Endothelial cell of umbilical vein (primary cell): ENCODE data around the gene BCL11B. TPM values are rescaled to one million over a fixed set of nuclear protein-coding genes. Genes with fewer than 3 reads are reported as not detected.

ENCODE experiments used
- BruUV-seq: library from RNA; stranded (reverse); fragments of 400-500 nt; replicated peaks from 2 replicates; lab custom pipeline; 2021; lab: Mats Ljungman, UMichigan
- CTCF ChIA-PET: fragments of 300-600, 350-600 bp; sonication (Branson Sonifier 250); formaldehyde crosslinking; loops from one replicate; lab custom pipeline; 2021; ENCODE audit warnings: antibody characterized with exemption, inconsistent platforms; lab: Charles Lee
- POLR2A ChIA-PET: fragments of 300-600, 350-600 bp; sonication (Branson Sonifier 250); formaldehyde crosslinking; loops from one replicate; lab custom pipeline; 2021; ENCODE audit warnings: antibody characterized with exemption, inconsistent platforms; lab: Charles Lee
- DNase-seq: peaks from one replicate; pipeline ENCODE4 v3.0.0-alpha.2; 2011; ENCODE audit warnings: low read depth, low spot score
- FAIRE-seq: peaks from 2 replicates; lab custom pipeline; 2011; peaks lifted over from hg19 to GRCh38; lab: Jason Lieb, UNC
- H2AFZ ChIP-seq: 2 replicates; pipeline ENCODE4 v1.6.0; 2012; ENCODE audit warnings: low read depth, low read length, control low read depth, inconsistent platforms
- H3K27ac ChIP-seq: 2 replicates; pipeline ENCODE4 v1.5.1; 2011; ENCODE audit warnings: low read depth, mild to moderate bottlenecking, control low read depth, low read length, moderate library complexity; ENCODE audit not compliant: insufficient read depth
- H3K27me3 ChIP-seq, 2 experiments: 2 replicates each; pipeline versions ENCODE4 v1.6.0 to v1.6.1; 2011; ENCODE audit warnings: low read length in 2 of 2, mixed read lengths in 1 of 2; ENCODE audit not compliant: control insufficient read depth in 2 of 2, insufficient read depth in 2 of 2
- H3K36me3 ChIP-seq, 2 experiments: 2 replicates in 1 of 2; 3 replicates in 1 of 2; pipeline ENCODE4 v1.5.1; 2011; ENCODE audit warnings: low read length in 2 of 2, mild to moderate bottlenecking in 1 of 2, moderate library complexity in 1 of 2; ENCODE audit not compliant: control insufficient read depth in 2 of 2, insufficient read depth in 2 of 2; ENCODE audit errors: extremely low read depth in 1 of 2
- H3K4me1 ChIP-seq: 3 replicates; pipeline ENCODE4 v1.5.1; 2011; ENCODE audit warnings: mild to moderate bottlenecking, low read length; ENCODE audit not compliant: control insufficient read depth, insufficient read depth; ENCODE audit errors: extremely low read depth
- H3K4me2 ChIP-seq: 2 replicates; pipeline ENCODE4 v1.6.1; 2011; ENCODE audit warnings: low read length, control low read depth, mixed read lengths; ENCODE audit not compliant: insufficient read depth
- H3K4me3 ChIP-seq, 3 experiments: fragments of 200-600 bp in 1 of 3; sonication (generic), shearing (Covaris generic) in 1 of 3; replicated peaks in 1 of 3; 2 replicates each; pipeline ENCODE4 v1.5.1; 2011 to 2016; ENCODE audit warnings: control low read depth in 3 of 3, low read length in 3 of 3, mild to moderate bottlenecking in 2 of 3, inconsistent platforms in 1 of 3, low read depth in 1 of 3, moderate library complexity in 1 of 3; ENCODE audit not compliant: insufficient read depth in 1 of 3
- H3K79me2 ChIP-seq: 2 replicates; pipeline ENCODE4 v1.6.0; 2012; ENCODE audit warnings: low read length, inconsistent platforms; ENCODE audit not compliant: control insufficient read depth, insufficient read depth
- H3K9ac ChIP-seq: replicated peaks from 2 replicates; pipeline ENCODE3; 2011; ENCODE audit warnings: low read length, control low read depth; ENCODE audit not compliant: insufficient read depth; ENCODE audit errors: extremely low read depth
- H3K9me1 ChIP-seq: replicated peaks from 3 replicates; pipeline ENCODE4 v1.6.0; 2011; ENCODE audit warnings: mild to moderate bottlenecking, low read length; ENCODE audit not compliant: control insufficient read depth, insufficient read depth; ENCODE audit errors: extremely low read depth
- H3K9me3 ChIP-seq: replicated peaks from 2 replicates; pipeline ENCODE4 v1.5.1; 2012; ENCODE audit warnings: low read length, inconsistent platforms; ENCODE audit not compliant: control insufficient read depth, insufficient read depth
- H4K20me1 ChIP-seq: replicated peaks from 2 replicates; pipeline ENCODE3; 2011; ENCODE audit warnings: mild to moderate bottlenecking, low read length; ENCODE audit not compliant: control insufficient read depth, insufficient read depth; ENCODE audit errors: extremely low read depth
- CTCF ChIP-seq, 2 donors: IDR thresholded peaks; 1 replicate in 1 of 2; 2 replicates in 1 of 2; pipeline ENCODE4 v1.5.1; 2011; ENCODE audit warnings: low read length in 2 of 2, mild to moderate bottlenecking in 2 of 2, moderate library complexity in 2 of 2, control low read depth in 1 of 2, inconsistent platforms in 1 of 2, low read depth in 1 of 2; ENCODE audit not compliant: insufficient read depth in 1 of 2; ENCODE audit errors: extremely low read depth in 1 of 2
- EZH2 ChIP-seq: IDR thresholded peaks from 2 replicates; pipeline ENCODE4 v1.6.1; 2012; ENCODE audit warnings: borderline replicate concordance, low read depth, mild to moderate bottlenecking, moderate library complexity, low read length, inconsistent platforms; ENCODE audit not compliant: severe bottlenecking
- FOS ChIP-seq: IDR thresholded peaks from 2 replicates; pipeline ENCODE4 v1.6.1; 2011; ENCODE audit warnings: mild to moderate bottlenecking, low read length, moderate library complexity, borderline replicate concordance; ENCODE audit not compliant: insufficient read depth
- GATA2 ChIP-seq: IDR thresholded peaks from 2 replicates; pipeline ENCODE4 v1.7.0; 2011; ENCODE audit warnings: low read depth, mild to moderate bottlenecking, moderate library complexity, mixed read lengths, low read length; ENCODE audit not compliant: insufficient read length, insufficient read depth
- JUN ChIP-seq: IDR thresholded peaks from 2 replicates; pipeline ENCODE4 v1.6.1; 2011; ENCODE audit warnings: borderline replicate concordance, low read depth; ENCODE audit not compliant: insufficient read length, insufficient read depth
- MAX ChIP-seq: IDR thresholded peaks from 2 replicates; pipeline ENCODE4 v1.6.1; 2011; ENCODE audit not compliant: insufficient read depth, insufficient read length
- MYC ChIP-seq: IDR thresholded peaks from one replicate; pipeline ENCODE4 v1.6.1; 2011; ENCODE audit warnings: mild to moderate bottlenecking, low read depth, low read length
- POLR2A ChIP-seq: IDR thresholded peaks from 2 replicates; pipeline ENCODE4 v1.6.1; 2012; ENCODE audit warnings: low read depth, mild to moderate bottlenecking, control low read depth, low read length
- POLR2AphosphoS5 ChIP-seq: IDR thresholded peaks from 2 replicates; pipeline ENCODE4 v1.6.1; 2012; ENCODE audit warnings: low read depth, mild to moderate bottlenecking, control low read depth, low read length, moderate library complexity; ENCODE audit not compliant: insufficient read depth
- dilution Hi-C: fragments of 300-500 bp; cut with MboI; formaldehyde crosslinking; loops from one replicate; pipeline ENCODE4 v1.15.0; 2019; ENCODE audit warnings: low sequenced_read_pairs; ENCODE audit not compliant: extremely low pct_ligation_motif_present
- intact Hi-C: fragments of 100-400 bp; cut with micrococcal nuclease; formaldehyde crosslinking; loops from one replicate; pipeline ENCODE4 v1.10.0; 2022
- polyA plus RNA-seq, 4 experiments: library from polyadenylated mRNA; depleted of rRNA in 3 of 4; stranded (reverse) in 3 of 4; unstranded in 1 of 4; fragments of >200 nt; gene quantifications; 2 replicates each; pipeline versions ENCODE4 v1.2.1 to v1.2.3, GENCODE V29; 2011 to 2012; ENCODE audit warnings: missing spikeins in 1 of 4
- total RNA-seq: library from RNA; stranded (reverse); gene quantifications from 2 replicates; pipeline ENCODE4 v1.2.3, GENCODE V29; 2021

Gene BCL11B
- total and polyA plus RNA-seq, 2 donors (not counting 3 experiments of a cell fraction or from before 2014, with no cell fraction given): 0.03 to 0.07 TPM

GRCh38 chr14:99304208-99304607 lies 32.2 kb upstream of the BCL11B start:
- Histone ChIP-seq H3K36me3 (no peaks in the 10 kb centered on the region), H3K27ac (no peak overlapping the region), H2AFZ (no peak overlapping the region), H3K9me1 (no peaks in the 10 kb centered on the region), H3K79me2 (no peaks in the 10 kb centered on the region), H3K4me3 (no peak overlapping the region), H3K9me3 (no peaks in the 10 kb centered on the region), H3K27me3 (no peaks in the 10 kb centered on the region), H3K9ac (no peak overlapping the region), H3K4me1 (no peaks in the 10 kb centered on the region), H4K20me1 (no peaks in the 10 kb centered on the region), H3K4me2 (no peak overlapping the region)
- intact Hi-C loops: no loop called here
- no peak for FAIRE-seq
- dilution Hi-C loops: no loop called here
- TF ChIP-seq POLR2A (no peak), CTCF (IDR thresholded peaks at IDR 0.05; ENCODE audit: extremely low read depth in 1 of 2, insufficient read depth in 1 of 2, low read depth in 1 of 2, low read length in 2 of 2) (no peak), EZH2 (no peak), GATA2 (no peak), FOS (no peak), JUN (no peak), POLR2AphosphoS5 (no peak), MAX (no peak), MYC (no peak)
- ChIA-PET CTCF (interaction anchor here (1.1 to 1.3 kb wide), 2 partner anchors 16 to 85 kb away, joined by 3 to 4 read pairs; no protein-coding TSS in a partner anchor), POLR2A (no interaction called here)
- no peak for DNase-seq
- no TSS peak for BruUV-seq
